Lung (tissue), 12 donors: Measurements from ENCODE around the gene NSMCE1. TPM values are rescaled to one million over a fixed set of nuclear protein-coding genes. Genes with fewer than 3 reads are reported as not detected.

Experiments used
- ATAC-seq: fragments of 200-7000 bp; cut with Tn5 transposase; one replicate; pipeline ENCODE4 v1.9.1; 2020; ENCODE audit warnings: moderate number of reproducible peaks; ENCODE audit not compliant: insufficient read depth, low FRiP score
- DNase-seq, 3 donors: peaks; one replicate each; pipeline ENCODE4 v3.0.0-alpha.2; 2013 to 2017
- H3K27ac ChIP-seq, 2 donors: one replicate each; pipeline ENCODE4 v1.5.1; 2013; ENCODE audit warnings: mild to moderate bottlenecking in 2 of 2, moderate library complexity in 2 of 2, control low read depth in 1 of 2, inconsistent platforms in 1 of 2, low read depth in 1 of 2, low read length in 1 of 2
- H3K27me3 ChIP-seq, 3 donors: one replicate each; pipeline ENCODE4 v1.5.1; 2013; ENCODE audit warnings: low read length in 2 of 3; ENCODE audit not compliant: control insufficient read depth in 3 of 3, insufficient read depth in 3 of 3
- H3K36me3 ChIP-seq, 4 donors: one replicate each; pipeline ENCODE4 v1.5.1; 2013; ENCODE audit warnings: low read length in 4 of 4, mild to moderate bottlenecking in 1 of 4, moderate library complexity in 1 of 4; ENCODE audit not compliant: control insufficient read depth in 4 of 4, insufficient read depth in 4 of 4
- H3K4me1 ChIP-seq, 5 donors: one replicate each; pipeline ENCODE4 v1.5.1; 2013; ENCODE audit warnings: low read length in 5 of 5, mild to moderate bottlenecking in 2 of 5, moderate library complexity in 1 of 5; ENCODE audit not compliant: control insufficient read depth in 5 of 5, insufficient read depth in 5 of 5
- H3K4me3 ChIP-seq: one replicate; pipeline ENCODE4 v1.5.1; 2013; ENCODE audit warnings: mild to moderate bottlenecking, control low read depth, moderate library complexity
- H3K9ac ChIP-seq, 2 donors: one replicate each; pipeline ENCODE4 v1.5.1; 2013; ENCODE audit warnings: low read length in 2 of 2, control low read depth in 1 of 2; ENCODE audit not compliant: insufficient read depth in 1 of 2
- H3K9me3 ChIP-seq, 4 donors: one replicate each; pipeline ENCODE4 v1.5.1; 2013; ENCODE audit warnings: low read length in 3 of 4, mild to moderate bottlenecking in 1 of 4, moderate library complexity in 1 of 4; ENCODE audit not compliant: control insufficient read depth in 4 of 4, insufficient read depth in 3 of 4
- WGBS, 2 donors: extraction: QIAGEN DNeasy Blood & Tissue Kit; methylation state at CpG; one replicate each; pipeline ENCODE4 v1.1.7; 2013; 5-methylcytosine and 5-hydroxymethylcytosine counted together
- polyA plus RNA-seq, 2 donors: library from polyadenylated mRNA; stranded (reverse); fragments of 200-250 nt; gene quantifications; one replicate each; pipeline ENCODE4 v1.2.1, GENCODE V29; 2013
- total RNA-seq, 2 donors: library from RNA; depleted of rRNA in 1 of 2; stranded (reverse); fragments of >200 nt in 1 of 2; gene quantifications; one replicate each; pipeline ENCODE4 v1.2.1, GENCODE V29; 2014 to 2021
- TF ChIP-seq, protein P1 (sequence below): IDR thresholded peaks from 2 replicates; pipeline ENCODE4 v1.5.1; 2012; ENCODE audit warnings: mild to moderate bottlenecking; ENCODE audit errors: control extremely low read depth, extremely low read depth
- donor health status: control.
- donor health status: control.
- donor health status: Bipolar disorder and iron deficiency.
- donor health status: healthy.
- donor health status: DM: yes; HTN: yes; CAD: no.

The NSMCE1 gene
- total and polyA plus RNA-seq, 4 donors = 37.4 to 75.4 (median 57.2) TPM

DNA sequence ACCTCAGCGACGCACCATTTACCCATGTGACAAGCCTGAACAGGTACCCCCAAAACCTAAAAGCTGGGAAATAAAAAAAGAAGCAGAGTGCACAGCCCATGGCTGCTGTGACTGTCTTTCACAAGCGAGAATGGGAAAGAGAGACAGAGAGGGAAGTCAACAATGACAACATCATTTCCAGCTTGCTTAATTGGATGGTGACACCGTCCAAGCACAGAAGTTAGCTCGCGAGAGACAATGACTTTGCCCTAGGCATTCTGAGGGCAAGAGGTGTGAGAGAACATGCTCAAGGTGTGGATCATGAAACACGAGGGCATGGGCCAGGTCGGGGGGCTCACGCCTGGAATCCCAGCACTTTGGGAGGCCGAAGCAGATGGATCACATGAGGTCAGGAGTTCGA lies 19.3 kb upstream of the NSMCE1 start:
- H3K4me1 ChIP-seq = peaks cover 0 to 4% (median 0%) of the 10 kb centered on the region in 5 donors
- ATAC-seq = no peak
- no peak overlapping the region for H3K9ac ChIP-seq
- DNase-seq = no peak
- no peak overlapping the region for H3K4me3 ChIP-seq
- WGBS, 2 donors = 63 to 86% methylated on average over 11 of the region's 11 CpGs
- H3K27ac ChIP-seq = no peak overlapping the region
- no peaks in the 10 kb centered on the region for H3K27me3 ChIP-seq
- no peaks in the 10 kb centered on the region for H3K9me3 ChIP-seq
- H3K36me3 ChIP-seq = no peaks in the 10 kb centered on the region
- TF ChIP-seq, protein P1, sequence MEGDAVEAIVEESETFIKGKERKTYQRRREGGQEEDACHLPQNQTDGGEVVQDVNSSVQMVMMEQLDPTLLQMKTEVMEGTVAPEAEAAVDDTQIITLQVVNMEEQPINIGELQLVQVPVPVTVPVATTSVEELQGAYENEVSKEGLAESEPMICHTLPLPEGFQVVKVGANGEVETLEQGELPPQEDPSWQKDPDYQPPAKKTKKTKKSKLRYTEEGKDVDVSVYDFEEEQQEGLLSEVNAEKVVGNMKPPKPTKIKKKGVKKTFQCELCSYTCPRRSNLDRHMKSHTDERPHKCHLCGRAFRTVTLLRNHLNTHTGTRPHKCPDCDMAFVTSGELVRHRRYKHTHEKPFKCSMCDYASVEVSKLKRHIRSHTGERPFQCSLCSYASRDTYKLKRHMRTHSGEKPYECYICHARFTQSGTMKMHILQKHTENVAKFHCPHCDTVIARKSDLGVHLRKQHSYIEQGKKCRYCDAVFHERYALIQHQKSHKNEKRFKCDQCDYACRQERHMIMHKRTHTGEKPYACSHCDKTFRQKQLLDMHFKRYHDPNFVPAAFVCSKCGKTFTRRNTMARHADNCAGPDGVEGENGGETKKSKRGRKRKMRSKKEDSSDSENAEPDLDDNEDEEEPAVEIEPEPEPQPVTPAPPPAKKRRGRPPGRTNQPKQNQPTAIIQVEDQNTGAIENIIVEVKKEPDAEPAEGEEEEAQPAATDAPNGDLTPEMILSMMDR = no peak

DNA sequence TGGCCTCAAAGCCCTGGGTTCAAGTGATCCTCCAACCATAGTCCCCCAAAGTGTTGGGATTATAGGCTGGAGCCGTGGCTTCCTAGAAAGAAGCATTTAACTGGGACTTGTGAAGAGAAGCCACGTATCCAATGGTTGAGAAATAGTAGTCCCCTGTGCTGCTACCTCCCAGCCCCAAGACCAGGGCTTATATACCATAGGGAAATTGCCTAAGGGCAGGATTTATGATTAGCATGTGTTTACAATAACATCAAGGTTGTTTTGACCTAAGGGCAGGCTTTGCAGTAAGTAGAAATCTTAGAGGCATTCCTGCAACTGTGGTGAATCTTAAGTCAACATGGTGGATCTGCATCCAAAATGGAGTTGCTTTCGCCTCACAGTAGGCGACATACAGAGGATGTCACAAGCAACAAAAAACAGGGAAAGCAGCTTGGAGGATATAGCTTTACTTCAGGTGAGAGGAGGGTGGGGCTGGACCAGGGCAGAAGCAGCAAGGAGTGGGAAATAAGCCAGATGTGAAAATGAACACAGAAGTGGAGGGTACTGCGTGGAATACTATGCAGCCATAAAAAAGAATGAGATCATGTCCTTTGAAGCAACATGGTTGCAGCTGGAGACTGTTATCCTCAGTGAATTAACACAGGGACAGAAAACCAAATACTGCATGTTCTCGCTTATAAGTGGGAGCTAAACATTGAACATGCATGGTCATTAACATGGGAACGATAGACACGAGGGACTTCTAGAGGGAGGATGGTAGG lies 18.7 kb upstream of the NSMCE1 start:
- Histone ChIP-seq H3K36me3 (no peaks in the 10 kb centered on the region), H3K4me3 (no peak overlapping the region), H3K9me3 (no peaks in the 10 kb centered on the region), H3K27ac (no peak overlapping the region), H3K4me1 (peaks cover 0 to 4% (median 0%) of the 10 kb centered on the region in 5 donors), H3K9ac (no peak overlapping the region), H3K27me3 (no peaks in the 10 kb centered on the region)
- 82 to 94% methylated on average over 8 of the region's 8 CpGs for WGBS, 2 donors
- TF ChIP-seq, protein P1 = no peak
- ATAC-seq = no peak
- no peak for DNase-seq

DNA sequence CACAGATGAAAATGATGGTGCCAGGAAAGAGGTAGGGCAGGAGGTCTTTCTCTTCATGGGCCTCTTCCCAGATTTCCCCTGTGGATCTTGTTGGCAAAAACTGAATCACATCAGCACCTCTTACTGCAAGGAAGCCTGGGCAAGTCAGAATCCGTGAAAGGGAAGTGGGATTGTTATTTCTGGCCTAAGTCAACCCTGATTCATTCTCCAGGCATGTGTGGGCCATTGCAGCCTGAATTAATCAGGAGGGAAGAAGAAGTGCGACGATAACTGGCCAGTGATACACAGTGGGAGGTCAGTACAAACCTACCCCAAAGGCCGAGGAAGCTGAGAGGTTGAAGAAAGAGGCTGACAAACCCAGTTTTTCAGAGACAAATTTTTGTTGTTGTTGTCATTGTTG lies 17.9 kb upstream of the NSMCE1 start:
- Histone ChIP-seq H3K27ac (no peak overlapping the region), H3K4me3 (no peak overlapping the region), H3K9me3 (no peaks in the 10 kb centered on the region), H3K36me3 (no peaks in the 10 kb centered on the region), H3K4me1 (peaks cover 0 to 4% (median 0%) of the 10 kb centered on the region in 5 donors), H3K27me3 (no peaks in the 10 kb centered on the region), H3K9ac (no peak overlapping the region)
- TF ChIP-seq, protein P1 = no peak
- 46 to 49% methylated on average over 4 of the region's 4 CpGs for WGBS, 2 donors
- no peak for DNase-seq
- ATAC-seq = peak; percentile 67
